Aorta (tissue), 5 donors: ENCODE results near the gene LRRC27. TPM values are rescaled to one million over a fixed set of nuclear protein-coding genes. Genes with fewer than 3 reads are reported as not detected.
"Not testable (repeated sequence)": the region's sequence is repeated elsewhere in the genome, so short reads cannot be mapped to it uniquely, and the experiment has no call there.

Experiments
- ATAC-seq: fragments of 200-7000 bp; cut with Tn5 transposase; one replicate; pipeline ENCODE4 v1.9.1; 2022; ENCODE audit warnings: moderate library complexity; ENCODE audit not compliant: low FRiP score
- DNase-seq, 2 donors: peaks; one replicate each; pipeline ENCODE4 v3.0.0-alpha.2; 2020
- H3K27ac ChIP-seq, 2 donors: one replicate each; pipeline ENCODE4 v1.5.1; 2013; ENCODE audit warnings: low read length in 2 of 2, mild to moderate bottlenecking in 2 of 2, moderate library complexity in 2 of 2, control low read depth in 1 of 2, inconsistent platforms in 1 of 2, low read depth in 1 of 2
- H3K27me3 ChIP-seq, 2 donors: one replicate each; pipeline ENCODE4 v1.6.1; 2013; ENCODE audit warnings: control low read depth in 1 of 2, low read length in 1 of 2, mild to moderate bottlenecking in 1 of 2, moderate library complexity in 1 of 2; ENCODE audit not compliant: insufficient read depth in 2 of 2, control insufficient read depth in 1 of 2
- H3K36me3 ChIP-seq, 2 donors: one replicate each; pipeline ENCODE4 v1.6.1; 2013; ENCODE audit warnings: control low read depth in 1 of 2, low read length in 1 of 2, mild to moderate bottlenecking in 1 of 2; ENCODE audit not compliant: insufficient read depth in 2 of 2, control insufficient read depth in 1 of 2
- H3K4me1 ChIP-seq, 2 donors: one replicate each; pipeline ENCODE4 v1.6.1; 2013; ENCODE audit warnings: low read length in 2 of 2, control low read depth in 1 of 2, mild to moderate bottlenecking in 1 of 2, moderate library complexity in 1 of 2; ENCODE audit not compliant: insufficient read depth in 2 of 2, control insufficient read depth in 1 of 2
- H3K4me3 ChIP-seq, 2 donors: one replicate each; pipeline ENCODE4 v1.5.1; 2013; ENCODE audit warnings: low read length in 2 of 2, control low read depth in 1 of 2, mild to moderate bottlenecking in 1 of 2
- H3K9me3 ChIP-seq: one replicate; pipeline ENCODE4 v1.6.1; 2013; ENCODE audit warnings: mild to moderate bottlenecking, low read length; ENCODE audit not compliant: control insufficient read depth
- WGBS, 2 donors: extraction: QIAGEN DNeasy Blood & Tissue Kit; methylation state at CpG; one replicate each; pipeline ENCODE4 v1.1.7; 2013; 5-methylcytosine and 5-hydroxymethylcytosine counted together
- intact Hi-C, 2 donors: fragments of 100-400 bp; cut with DNase I; formaldehyde crosslinking; loops; one replicate each; pipeline versions ENCODE4 v1.14.2 to v1.15.0; 2022
- polyA plus RNA-seq, 2 donors: library from polyadenylated mRNA; stranded (reverse); fragments of 200-250 nt; gene quantifications; one replicate each; pipeline ENCODE4 v1.2.3, GENCODE V29; 2013
- total RNA-seq, 2 donors: library from RNA; stranded (reverse); fragmentation: NEBNext Ultra II Directional; extraction: Animal tissue kit (Norgen Biotek cat#: 25700); gene quantifications; one replicate each; pipeline ENCODE4 v1.2.1, GENCODE V29; 2021
- donor health status: healthy with polysubstance abuse.
- donor health status: Bipolar disorder and iron deficiency.
- donor health status: DM: no; HTN: no; CAD: no.
- donor health status: DM: no; HTN: no; CAD: no.
- donor health status: DM: yes; HTN: yes; CAD: no.

LRRC27 gene
- total and polyA plus RNA-seq, 4 donors, result 3.1 to 11.7 (median 6.8) TPM

GRCh38 chr10:132337854-132338253 lies 5.9 kb downstream of the LRRC27 start:
- H3K4me3 ChIP-seq, intact Hi-C loops, H3K36me3 ChIP-seq, H3K27me3 ChIP-seq, ATAC-seq, H3K9me3 ChIP-seq, H3K27ac ChIP-seq, H3K4me1 ChIP-seq: not testable (repeated sequence)
- peak in 1 of 2 donors; percentile 52 for DNase-seq
- WGBS, 2 donors, result 96% methylated on average over 7 of the region's 7 CpGs

- Histone ChIP-seq H3K9me3 (no peaks in the 10 kb centered on the region), H3K36me3 (no peaks in the 10 kb centered on the region), H3K27ac (no peak overlapping the region), H3K4me3 (no peak overlapping the region), H3K27me3 (no peaks in the 10 kb centered on the region), H3K4me1 (no peaks in the 10 kb centered on the region)
- intact Hi-C loops, result no loop called here
- 97 to 98% methylated on average over 10 of the region's 10 CpGs for WGBS, 2 donors
- peak in 1 of 2 donors; percentile 63 for DNase-seq
- no peak for ATAC-seq
Observed at GRCh38 chr10:132338876-132339275, 6.9 kb downstream of the LRRC27 start.

GRCh38 chr10:132339276-132339675 lies 7.3 kb downstream of the LRRC27 start:
- DNase-seq, result peak in 1 of 2 donors; percentile 60
- intact Hi-C loops, result no loop called here
- WGBS, 2 donors, result 94 to 95% methylated on average over 11 of the region's 11 CpGs

GRCh38 chr10:132341017-132341416 lies 9.0 kb downstream of the LRRC27 start:
- H3K4me1 ChIP-seq, result no peaks in the 10 kb centered on the region
- H3K4me3 ChIP-seq, result no peak overlapping the region
- ATAC-seq, result no peak
- peak in 1 of 2 donors; percentile 14 for DNase-seq
- no peaks in the 10 kb centered on the region for H3K36me3 ChIP-seq
- no peaks in the 10 kb centered on the region for H3K27me3 ChIP-seq
- intact Hi-C loops, result no loop called here
- H3K27ac ChIP-seq, result no peak overlapping the region
- 96 to 98% methylated on average over 6 of the region's 6 CpGs for WGBS, 2 donors
- no peaks in the 10 kb centered on the region for H3K9me3 ChIP-seq

More at GRCh38 chr10:132339276-132339675, 7.3 kb downstream of the LRRC27 start:
- H3K4me1 ChIP-seq, result no peaks in the 10 kb centered on the region
- H3K27ac ChIP-seq, result no peak overlapping the region
- no peaks in the 10 kb centered on the region for H3K27me3 ChIP-seq
- no peaks in the 10 kb centered on the region for H3K36me3 ChIP-seq
- ATAC-seq, result no peak
- H3K9me3 ChIP-seq, result no peaks in the 10 kb centered on the region
- H3K4me3 ChIP-seq, result no peak overlapping the region

- Histone ChIP-seq H3K27me3 (no peaks in the 10 kb centered on the region), H3K27ac (no peak overlapping the region), H3K9me3 (no peaks in the 10 kb centered on the region), H3K36me3 (no peaks in the 10 kb centered on the region), H3K4me1 (no peaks in the 10 kb centered on the region), H3K4me3 (no peak overlapping the region)
- WGBS, 2 donors, result 88 to 94% methylated on average over 4 of the region's 4 CpGs
- ATAC-seq (no peak), DNase-seq (peak in 1 of 2 donors; percentile 12)
- intact Hi-C loops, result no loop called here
Observed at GRCh38 chr10:132341781-132342180, 9.8 kb downstream of the LRRC27 start.

GRCh38 chr10:132342553-132342952 lies 10.6 kb downstream of the LRRC27 start:
- no peak for ATAC-seq
- Histone ChIP-seq H3K27me3 (no peaks in the 10 kb centered on the region), H3K36me3 (no peaks in the 10 kb centered on the region), H3K27ac (no peak overlapping the region), H3K4me3 (no peak overlapping the region), H3K4me1 (no peaks in the 10 kb centered on the region), H3K9me3 (no peaks in the 10 kb centered on the region)
- 91 to 98% methylated on average over 7 of the region's 7 CpGs for WGBS, 2 donors
- peak in 1 of 2 donors; percentile 28 for DNase-seq
- intact Hi-C loops, result no loop called here

GRCh38 chr10:132344386-132344785 lies 12.4 kb downstream of the LRRC27 start:
- H3K9me3 ChIP-seq, result no peaks in the 10 kb centered on the region
- H3K36me3 ChIP-seq, result no peaks in the 10 kb centered on the region
- 83 to 86% methylated on average over 6 of the region's 6 CpGs for WGBS, 2 donors
- H3K27ac ChIP-seq, result no peak overlapping the region
- DNase-seq (no peak), ATAC-seq (no peak)
- H3K4me1 ChIP-seq, result no peaks in the 10 kb centered on the region
- no peaks in the 10 kb centered on the region for H3K27me3 ChIP-seq
- intact Hi-C loops, result no loop called here
- no peak overlapping the region for H3K4me3 ChIP-seq

GRCh38 chr10:132345345-132345744 lies 13.4 kb downstream of the LRRC27 start:
- Histone ChIP-seq H3K27me3 (no peaks in the 10 kb centered on the region), H3K27ac (no peak overlapping the region), H3K4me3 (no peak overlapping the region), H3K4me1 (no peaks in the 10 kb centered on the region), H3K36me3 (no peaks in the 10 kb centered on the region), H3K9me3 (no peaks in the 10 kb centered on the region)
- DNase-seq (peak in 1 of 2 donors; percentile 60), ATAC-seq (no peak)
- intact Hi-C loops, result no loop called here
- WGBS, 2 donors, result 94 to 95% methylated on average over 7 of the region's 7 CpGs

GRCh38 chr10:132346806-132347205 lies 14.8 kb downstream of the LRRC27 start:
- Histone ChIP-seq H3K27me3 (no peaks in the 10 kb centered on the region), H3K4me1 (no peaks in the 10 kb centered on the region), H3K36me3 (no peaks in the 10 kb centered on the region), H3K27ac (no peak overlapping the region), H3K9me3 (no peaks in the 10 kb centered on the region), H3K4me3 (no peak overlapping the region)
- intact Hi-C loops, result no loop called here
- 91% methylated on average over 9 of the region's 9 CpGs for WGBS, 2 donors
- peak in 1 of 2 donors; percentile 64 for DNase-seq
- ATAC-seq, result no peak
